CD4-positive, alpha-beta T cell treated with Interleukin-15 for 4 hours (primary cell): Measurements from ENCODE around the gene MRM2.
A peak's percentile ranks its signal among the peaks of the same experiment; 100 is the strongest.
"Not testable (repeated sequence)": the region's sequence is repeated elsewhere in the genome, so short reads cannot be mapped to it uniquely, and the experiment has no call there.

ENCODE experiments used
- DNase-seq: peaks from one replicate; pipeline ENCODE4 v3.0.0-alpha.2; 2020; ENCODE audit warnings: low spot score

Gene MRM2

GRCh38 chr7:2241580-2242540, at the start of gene MRM2, which contains the start of gene NUDT1:
Gene MRM2 (minus strand): TSS chr7:2242205. CDS start chr7:2242169, 36 bp downstream.
Gene NUDT1 (plus strand): TSS chr7:2242226. CDS start chr7:2244575, 2,349 bp downstream.
- DNase-seq = peak; percentile 70

- no peak for DNase-seq
Observed at GRCh38 chr7:2290877-2291276, 48.9 kb upstream of the MRM2 start.

- no peak for DNase-seq
Observed at GRCh38 chr7:2289621-2290020, 47.6 kb upstream of the MRM2 start.

- DNase-seq = no peak
Observed at GRCh38 chr7:2289111-2289586, 47.1 kb upstream of the MRM2 start.

GRCh38 chr7:2288503-2288902, 46.5 kb upstream of the MRM2 start:
- DNase-seq = no peak

GRCh38 chr7:2287745-2288144, 45.7 kb upstream of the MRM2 start:
- no peak for DNase-seq

- DNase-seq = no peak
Observed at GRCh38 chr7:2283074-2283473, 41.1 kb upstream of the MRM2 start.

- no peak for DNase-seq
Observed at GRCh38 chr7:2282185-2282751, 40.3 kb upstream of the MRM2 start.

- no peak for DNase-seq
Observed at GRCh38 chr7:2281541-2281940, 39.5 kb upstream of the MRM2 start.

GRCh38 chr7:2280424-2280823, 38.4 kb upstream of the MRM2 start:
- no peak for DNase-seq

GRCh38 chr7:2279896-2280295, 37.9 kb upstream of the MRM2 start:
- no peak for DNase-seq

GRCh38 chr7:2278026-2278425, 36.0 kb upstream of the MRM2 start:
- no peak for DNase-seq

GRCh38 chr7:2276107-2276506, 34.1 kb upstream of the MRM2 start:
- DNase-seq = no peak

- DNase-seq = no peak
Observed at GRCh38 chr7:2275101-2275500, 33.1 kb upstream of the MRM2 start.

- no peak for DNase-seq
Observed at GRCh38 chr7:2274666-2275065, 32.7 kb upstream of the MRM2 start.

- DNase-seq = no peak
Observed at GRCh38 chr7:2273866-2274265, 31.9 kb upstream of the MRM2 start.

GRCh38 chr7:2272031-2272430, 30.0 kb upstream of the MRM2 start:
- DNase-seq = no peak

GRCh38 chr7:2271273-2272026, 29.4 kb upstream of the MRM2 start:
- DNase-seq = no peak

- DNase-seq = no peak
Observed at GRCh38 chr7:2270495-2270894, 28.5 kb upstream of the MRM2 start.

GRCh38 chr7:2269991-2270460, 28.0 kb upstream of the MRM2 start:
- DNase-seq = no peak

GRCh38 chr7:2269089-2269990, 27.3 kb upstream of the MRM2 start:
- DNase-seq = not testable (repeated sequence)
